ENCODE measurements around the gene MYH13.

The MYH13 gene

GRCh38 chr17:10372906-10373305 lies at the start of gene MYH13:
Gene MYH13, minus strand, starts transcription at chr17:10373006. Its CDS starts 8,476 bp downstream, at chr17:10364530.
- DNase-seq: no peak

DNA sequence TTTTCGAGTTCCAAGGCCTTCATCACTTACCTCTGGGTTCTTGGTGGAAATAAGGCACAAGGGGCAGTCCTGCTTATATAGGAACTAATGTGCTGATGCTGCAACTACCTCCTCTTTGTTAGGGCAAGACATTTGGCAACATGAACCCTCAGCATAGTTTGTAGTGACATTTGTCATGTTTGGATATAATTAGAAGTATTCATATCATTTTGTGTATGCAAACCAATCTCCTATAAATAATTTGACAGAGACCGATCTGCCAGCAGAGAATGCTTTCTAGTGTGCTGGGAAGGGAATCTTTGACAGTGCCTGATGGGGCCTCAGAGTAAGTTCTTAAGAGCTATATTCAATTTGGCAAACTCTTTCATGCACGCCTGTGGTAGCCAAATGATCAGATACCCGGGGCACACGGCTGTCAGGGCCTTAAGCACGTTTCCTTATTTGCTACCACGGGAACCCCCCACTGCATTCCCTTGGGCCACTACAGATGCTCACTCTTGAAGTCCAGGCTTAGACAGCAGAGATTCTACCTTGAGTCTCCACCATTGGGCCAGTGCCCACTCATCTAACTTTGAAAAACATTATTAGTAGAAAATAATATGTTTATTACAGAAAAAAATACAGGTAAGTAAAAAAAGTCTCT lies 49.2 kb upstream of the MYH13 start, which contains the start of gene MYH8:
Gene MYH8, minus strand, starts transcription at position 51 of the 643 bp plus-strand sequence. CDS start 1,723 bp downstream, outside the sequence.
- DNase-seq: no peak

- DNase-seq: no peak
These were observed 48.4 kb upstream of the MYH13 start for GRCh38 chr17:10421211-10421610.

DNA sequence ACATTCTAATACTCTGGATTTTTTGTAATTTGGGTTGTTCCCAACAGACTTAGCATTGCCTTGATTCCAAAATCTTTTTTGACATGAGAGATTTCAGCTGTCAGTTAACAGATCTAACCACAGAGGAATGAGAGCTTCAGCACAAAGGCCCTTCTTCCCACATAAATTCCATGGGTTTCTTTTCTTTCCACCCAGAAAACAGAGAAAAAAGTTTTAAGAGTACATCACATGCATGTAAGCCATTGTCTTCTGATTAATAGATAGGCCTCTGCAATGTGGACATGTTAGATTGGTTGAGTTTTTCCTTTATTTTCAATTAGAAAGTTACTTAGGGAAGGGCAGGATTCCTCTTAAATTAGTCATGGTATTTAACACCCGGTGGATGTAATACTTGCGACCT lies 48.0 kb upstream of the MYH13 start:
- no peak for DNase-seq

- no peak for DNase-seq
These were observed 44.6 kb upstream of the MYH13 start for GRCh38 chr17:10417431-10417830.

GRCh38 chr17:10415161-10415560 lies 42.4 kb upstream of the MYH13 start:
- no peak for DNase-seq

- DNase-seq: no peak
These were observed 30.8 kb upstream of the MYH13 start for GRCh38 chr17:10403589-10403988.

DNA sequence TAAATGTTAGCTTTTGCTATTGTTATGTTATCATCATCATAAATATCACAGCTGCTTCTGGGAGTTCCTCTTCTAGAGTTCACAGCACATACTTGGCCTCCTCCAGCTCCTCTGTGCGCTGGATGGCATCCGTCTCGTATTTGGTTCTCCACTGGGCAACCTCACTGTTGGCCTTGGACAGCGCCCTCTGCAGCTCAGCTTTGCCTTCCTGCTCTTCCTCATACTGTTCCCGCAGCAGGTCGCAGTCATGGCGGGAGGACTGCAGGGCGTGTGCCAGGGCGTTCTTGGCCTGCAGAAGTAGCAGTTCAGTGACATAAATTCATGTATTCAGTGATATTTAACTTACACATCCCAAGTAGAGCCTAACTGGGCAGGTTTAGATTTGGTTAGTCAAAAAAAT lies 25.5 kb upstream of the MYH13 start:
- DNase-seq: no peak

GRCh38 chr17:10396524-10397163 lies 23.8 kb upstream of the MYH13 start:
- DNase-seq: no peak

- DNase-seq: no peak
These were observed 21.5 kb upstream of the MYH13 start for GRCh38 chr17:10394201-10394887.

- no peak for DNase-seq
These were observed 20.1 kb upstream of the MYH13 start for GRCh38 chr17:10392880-10393279.

DNA sequence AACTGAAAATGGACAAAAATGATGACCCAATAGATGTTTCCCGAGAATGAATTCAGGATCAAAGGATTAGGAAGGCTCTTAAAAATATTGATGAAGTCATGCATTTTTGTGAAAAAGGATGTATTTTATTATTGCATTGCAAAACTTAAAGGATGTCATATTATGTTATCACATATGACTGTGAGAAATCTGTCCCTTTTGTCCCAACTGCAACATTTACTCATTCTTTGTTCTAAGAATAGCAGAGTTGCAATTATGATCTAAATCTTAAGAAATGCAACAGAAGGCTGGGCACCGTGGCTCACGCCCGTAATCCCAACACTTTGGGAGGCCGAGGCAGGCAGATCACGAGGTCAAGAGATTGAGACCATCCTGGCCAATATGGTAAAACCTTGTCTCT lies 13.1 kb upstream of the MYH13 start:
- no peak for DNase-seq

- no peak for DNase-seq
These were observed 11.4 kb upstream of the MYH13 start for GRCh38 chr17:10384175-10384574.

GRCh38 chr17:10380631-10381408 lies 8.0 kb upstream of the MYH13 start:
- no peak for DNase-seq

DNA sequence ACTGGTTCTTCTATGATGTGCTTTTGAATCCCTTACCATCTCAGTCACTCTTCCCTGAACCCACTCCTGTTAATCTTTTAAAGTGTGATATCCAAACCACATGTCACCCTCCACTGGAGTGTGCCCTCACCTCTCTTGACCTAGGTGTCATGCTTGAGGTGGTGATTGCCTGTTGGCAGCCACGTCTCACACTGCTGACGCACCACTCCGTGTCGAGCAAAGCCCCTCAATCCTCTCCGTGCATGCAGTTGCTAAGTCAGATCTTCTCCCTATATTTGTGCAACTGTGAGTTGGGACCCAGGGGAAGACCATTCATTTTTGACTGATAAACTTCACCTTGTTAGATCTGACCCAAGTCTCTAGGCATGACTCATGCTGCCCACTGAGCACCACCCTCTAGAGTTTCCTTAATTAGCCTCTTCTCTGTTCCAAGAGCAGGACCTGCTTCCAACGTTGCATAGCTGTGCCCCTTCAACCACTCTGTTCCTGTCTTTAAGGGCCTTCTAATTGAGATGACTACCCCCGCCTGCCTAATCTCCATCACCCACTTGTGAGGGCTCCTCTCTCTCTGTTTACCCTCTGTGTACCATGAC lies 2.7 kb downstream of the MYH13 start:
- no peak for DNase-seq

DNA sequence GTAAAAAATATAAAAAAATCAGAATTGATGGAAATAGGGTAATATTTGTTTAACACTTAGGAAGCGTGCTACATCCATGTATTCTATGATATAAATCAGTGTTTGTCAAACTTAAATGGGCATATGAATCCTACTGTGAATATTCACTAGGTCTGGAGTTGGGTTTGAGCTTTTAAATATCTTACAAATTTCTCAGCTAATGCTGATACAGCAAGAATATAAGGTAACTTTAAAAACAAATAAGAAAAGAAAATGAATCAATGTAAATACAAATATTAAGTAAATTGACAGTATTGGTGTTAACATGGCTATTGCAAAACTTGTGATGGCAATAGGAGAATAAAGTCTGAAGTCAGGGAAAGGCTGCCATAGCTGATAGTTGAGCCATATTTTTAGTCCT lies 3.6 kb downstream of the MYH13 start:
- DNase-seq: no peak

DNA sequence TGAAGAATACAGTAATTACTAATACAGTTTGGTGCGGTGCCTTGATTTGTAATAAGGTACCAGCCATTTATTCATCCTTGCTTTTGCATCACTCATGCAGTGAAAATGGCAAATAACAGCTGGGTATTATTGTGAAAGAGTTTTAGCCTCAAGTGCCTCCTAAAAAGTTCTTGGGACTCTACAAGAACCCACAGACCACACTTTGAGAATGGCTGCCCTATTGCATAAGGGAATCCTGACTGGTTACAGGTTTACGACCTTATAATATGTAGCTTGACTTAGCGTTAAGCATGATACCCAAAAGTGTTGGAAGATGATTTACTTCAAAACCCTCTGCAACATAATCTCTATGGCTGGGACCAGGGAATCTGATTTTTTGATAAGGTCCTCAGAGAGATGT lies 4.2 kb downstream of the MYH13 start:
- DNase-seq: no peak

DNA sequence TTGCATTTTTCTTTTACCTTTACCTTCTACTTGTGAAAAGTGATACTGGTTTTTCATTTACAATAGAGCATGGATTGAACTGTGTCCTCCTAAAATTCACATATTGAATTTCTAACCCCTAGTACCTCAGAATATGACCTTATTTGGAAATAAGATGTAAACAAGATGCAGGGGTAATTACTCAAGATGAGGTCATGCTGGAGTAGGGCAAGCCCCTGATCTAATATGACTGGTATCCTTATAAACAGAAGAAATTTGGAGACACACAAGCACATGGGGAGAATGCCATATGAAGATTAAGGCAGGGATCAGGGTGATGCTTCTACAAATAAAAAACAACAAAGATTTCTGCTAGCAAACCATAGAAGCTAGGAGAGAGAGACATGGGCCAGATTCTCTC lies 12.2 kb downstream of the MYH13 start:
- DNase-seq: no peak

GRCh38 chr17:10357768-10358167 lies 15.0 kb downstream of the MYH13 start:
- no peak for DNase-seq

DNA sequence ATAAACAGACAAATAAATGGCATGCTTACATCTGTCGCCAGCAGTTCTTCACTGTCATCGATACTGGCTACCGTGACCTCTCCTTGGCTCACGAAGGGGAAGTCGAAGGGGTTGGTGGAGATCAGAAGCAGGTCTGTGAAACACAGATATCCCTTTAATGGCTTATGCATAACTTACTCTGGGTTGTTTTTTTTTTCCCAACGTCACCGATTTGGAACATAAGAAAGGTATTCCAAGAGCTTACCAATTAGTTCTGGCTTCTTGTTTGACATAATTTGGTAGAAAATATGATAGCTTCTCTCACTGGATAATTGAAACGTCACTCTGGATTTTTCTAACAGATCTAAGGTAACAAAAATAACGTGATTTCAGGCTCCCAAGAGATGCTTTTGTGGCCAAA lies 18.2 kb downstream of the MYH13 start:
- no peak for DNase-seq

DNA sequence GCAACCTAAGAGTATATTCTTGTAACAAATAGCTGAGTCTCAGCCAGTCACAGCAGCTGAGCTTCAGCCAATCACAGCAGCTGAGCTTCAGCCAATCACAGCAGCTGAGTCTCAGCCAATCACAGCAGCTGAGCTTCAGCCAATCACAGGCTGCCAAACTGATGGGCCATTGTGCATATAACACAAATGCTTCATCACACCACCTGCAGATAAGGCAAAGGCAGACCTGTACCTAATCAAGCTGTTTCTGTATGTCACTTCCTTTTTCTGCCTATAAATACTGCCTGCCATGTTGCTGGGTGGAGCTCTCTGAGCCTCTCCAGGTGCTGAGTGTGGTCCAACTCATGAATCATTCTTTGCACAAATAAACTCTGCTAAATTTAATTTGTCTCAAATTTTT lies 19.9 kb downstream of the MYH13 start:
- DNase-seq: no peak

DNA sequence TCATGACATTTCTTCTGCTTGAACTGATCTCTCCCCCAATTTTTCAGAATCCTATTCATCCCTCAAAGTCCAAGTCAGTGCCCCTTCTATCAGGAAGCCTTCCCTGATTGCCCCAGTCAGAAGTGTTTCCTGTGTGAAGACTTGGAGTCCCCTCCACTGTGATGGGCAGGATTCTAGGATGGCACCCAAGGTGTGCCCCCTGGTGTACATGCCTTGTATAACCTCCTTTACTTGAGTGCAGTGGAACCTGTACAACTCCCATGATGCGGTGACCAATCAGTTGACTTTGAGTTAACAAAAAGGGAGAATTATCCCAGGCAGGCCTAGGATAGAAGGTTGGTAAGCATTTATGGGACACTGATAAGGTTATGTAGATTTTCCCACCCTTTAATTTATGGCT lies 23.4 kb downstream of the MYH13 start:
- DNase-seq: peak; percentile 43

DNA sequence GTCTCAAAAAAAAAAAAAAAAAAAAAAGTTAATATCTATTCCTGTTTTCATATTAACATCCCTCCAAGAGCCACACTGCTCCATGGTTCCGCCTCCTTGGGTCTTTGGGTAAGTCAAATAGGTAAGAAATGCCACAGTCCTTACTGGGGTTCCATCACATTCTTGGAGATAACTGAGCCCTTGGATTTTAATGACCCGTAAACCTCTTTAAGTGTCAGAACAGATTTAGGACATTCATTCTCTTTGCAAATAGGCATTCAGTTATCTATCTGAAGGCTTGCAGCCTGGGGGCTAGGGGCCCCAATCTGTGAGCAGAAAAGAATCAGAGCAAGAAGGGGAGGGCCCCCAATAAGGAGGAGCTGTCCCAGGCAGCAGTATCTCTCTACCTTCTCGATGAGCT lies 28.0 kb downstream of the MYH13 start:
- no peak for DNase-seq
